GM12864 (cell line): ENCODE results near the gene C5.

ENCODE experiments used
- DNase-seq: peaks from one replicate; pipeline ENCODE4 v3.0.0-alpha.2; 2011; ENCODE audit warnings: low read depth
- H3K4me3 ChIP-seq: 2 replicates; pipeline ENCODE4 v1.5.1; 2011; ENCODE audit warnings: mild to moderate bottlenecking, low read depth, low read length, control low read depth
- CTCF ChIP-seq: IDR thresholded peaks from 2 replicates; pipeline ENCODE4 v1.5.1; 2011; ENCODE audit warnings: low read depth, mild to moderate bottlenecking, moderate library complexity, low read length, control low read depth, inconsistent platforms; ENCODE audit errors: missing control alignments

Gene C5

GRCh38 chr9:121026768-121027167 lies 23.3 kb downstream of the C5 start:
- no peak for TF ChIP-seq CTCF
- DNase-seq = no peak
- no peak overlapping the region for H3K4me3 ChIP-seq

GRCh38 chr9:121026260-121026691 lies 23.8 kb downstream of the C5 start:
- DNase-seq = no peak
- TF ChIP-seq CTCF = no peak
- no peak overlapping the region for H3K4me3 ChIP-seq

GRCh38 chr9:121024237-121024636 lies 25.8 kb downstream of the C5 start:
- H3K4me3 ChIP-seq = no peak overlapping the region
- no peak for TF ChIP-seq CTCF
- no peak for DNase-seq

GRCh38 chr9:121023064-121023463 lies 27.0 kb downstream of the C5 start:
- peak; percentile 21 for TF ChIP-seq CTCF
- H3K4me3 ChIP-seq = no peak overlapping the region
- no peak for DNase-seq

GRCh38 chr9:121021301-121021700 lies 28.8 kb downstream of the C5 start:
- no peak for TF ChIP-seq CTCF
- no peak for DNase-seq
- no peak overlapping the region for H3K4me3 ChIP-seq

- H3K4me3 ChIP-seq = no peak overlapping the region
- no peak for DNase-seq
- TF ChIP-seq CTCF = no peak
These were observed 30.8 kb downstream of the C5 start for GRCh38 chr9:121019273-121019672.

- DNase-seq = no peak
These were observed 36.2 kb downstream of the C5 start for GRCh38 chr9:121013911-121014310.

More at GRCh38 chr9:121013911-121014310, 36.2 kb downstream of the C5 start:
- no peak overlapping the region for H3K4me3 ChIP-seq
- no peak for TF ChIP-seq CTCF
